Epithelial cell of proximal tubule (primary cell): ENCODE data around the gene SEMA7A. TPM values are rescaled to one million over a fixed set of nuclear protein-coding genes. Genes with fewer than 3 reads are reported as not detected.
"Not testable (repeated sequence)": the region's sequence is repeated elsewhere in the genome, so short reads cannot be mapped to it uniquely, and the experiment has no call there.

ENCODE experiments used
- DNase-seq: peaks from one replicate; pipeline ENCODE4 v3.0.0-alpha.2; 2011; ENCODE audit warnings: low read depth
- H3K4me3 ChIP-seq: 2 replicates; pipeline ENCODE4 v1.5.1; 2011; ENCODE audit warnings: low read depth, mild to moderate bottlenecking, low read length
- CTCF ChIP-seq: conservative IDR thresholded peaks from 2 replicates; pipeline ENCODE4 v1.5.1; 2012; ENCODE audit warnings: low read depth, mild to moderate bottlenecking, low read length
- total RNA-seq: library from RNA; depleted of rRNA; stranded (reverse); fragments of >200 nt; gene quantifications from 2 replicates; pipeline ENCODE4 v1.2.3, GENCODE V29; 2015

The SEMA7A gene
- total RNA-seq, 1 donor from 2014 or later = 113 TPM

- TF ChIP-seq CTCF = no peak
- no peak for DNase-seq
- no peak overlapping the region for H3K4me3 ChIP-seq
Measured at GRCh38 chr15:74464897-74465296, 31.1 kb upstream of the SEMA7A start.

GRCh38 chr15:74464216-74464615, 30.5 kb upstream of the SEMA7A start:
- DNase-seq = no peak
- TF ChIP-seq CTCF = no peak

GRCh38 chr15:74463634-74464033, 29.9 kb upstream of the SEMA7A start:
- no peak for DNase-seq
- H3K4me3 ChIP-seq = no peak overlapping the region
- no peak for TF ChIP-seq CTCF

More at GRCh38 chr15:74464216-74464615, 30.5 kb upstream of the SEMA7A start:
- no peak overlapping the region for H3K4me3 ChIP-seq

GRCh38 chr15:74461847-74462511, 28.2 kb upstream of the SEMA7A start:
- peak overlapping the region; percentile 94 for H3K4me3 ChIP-seq
- DNase-seq = no peak
- no peak for TF ChIP-seq CTCF

- H3K4me3 ChIP-seq = peak within 1 kb of the TSS; percentile 94
- peak; percentile 25 for TF ChIP-seq CTCF
- DNase-seq = peak; percentile 58
Measured at GRCh38 chr15:74460871-74461846, 27.4 kb upstream of the SEMA7A start, which contains the start of gene UBL7. Gene UBL7 (minus strand): TSS chr15:74461160. CDS start chr15:74458867, 2,293 bp downstream.

GRCh38 chr15:74460298-74460697, 26.5 kb upstream of the SEMA7A start:
- no peak for TF ChIP-seq CTCF
- no peak for DNase-seq
- H3K4me3 ChIP-seq = peak overlapping the region; percentile 94

GRCh38 chr15:74459798-74460197, 26.0 kb upstream of the SEMA7A start:
- H3K4me3 ChIP-seq, DNase-seq: not testable (repeated sequence)
